ENCODE data around the gene WDFY1.
A peak's percentile ranks its signal among the peaks of the same experiment; 100 is the strongest.

Gene WDFY1

GRCh38 chr2:223923976-223924375, 21.2 kb downstream of the WDFY1 start:
- TF ChIP-seq, protein P1, sequence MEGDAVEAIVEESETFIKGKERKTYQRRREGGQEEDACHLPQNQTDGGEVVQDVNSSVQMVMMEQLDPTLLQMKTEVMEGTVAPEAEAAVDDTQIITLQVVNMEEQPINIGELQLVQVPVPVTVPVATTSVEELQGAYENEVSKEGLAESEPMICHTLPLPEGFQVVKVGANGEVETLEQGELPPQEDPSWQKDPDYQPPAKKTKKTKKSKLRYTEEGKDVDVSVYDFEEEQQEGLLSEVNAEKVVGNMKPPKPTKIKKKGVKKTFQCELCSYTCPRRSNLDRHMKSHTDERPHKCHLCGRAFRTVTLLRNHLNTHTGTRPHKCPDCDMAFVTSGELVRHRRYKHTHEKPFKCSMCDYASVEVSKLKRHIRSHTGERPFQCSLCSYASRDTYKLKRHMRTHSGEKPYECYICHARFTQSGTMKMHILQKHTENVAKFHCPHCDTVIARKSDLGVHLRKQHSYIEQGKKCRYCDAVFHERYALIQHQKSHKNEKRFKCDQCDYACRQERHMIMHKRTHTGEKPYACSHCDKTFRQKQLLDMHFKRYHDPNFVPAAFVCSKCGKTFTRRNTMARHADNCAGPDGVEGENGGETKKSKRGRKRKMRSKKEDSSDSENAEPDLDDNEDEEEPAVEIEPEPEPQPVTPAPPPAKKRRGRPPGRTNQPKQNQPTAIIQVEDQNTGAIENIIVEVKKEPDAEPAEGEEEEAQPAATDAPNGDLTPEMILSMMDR (IDR thresholded peaks at IDR 0.05) = no peak
- Mint-ChIP-seq H3K36me3 (ENCODE audit: low read depth) (peaks cover 75% of the 10 kb centered on the region), H3K27ac (no peak overlapping the region), H3K4me1 (no peaks in the 10 kb centered on the region), H3K27me3 (ENCODE audit: low read depth, poor library complexity) (no peaks in the 10 kb centered on the region), H3K4me3 (no peak overlapping the region), H3K9me3 (peaks cover 47% of the 10 kb centered on the region)
- DNase-seq = no peak

GRCh38 chr2:223922308-223922707, 22.8 kb downstream of the WDFY1 start:
- H3K9me3 Mint-ChIP-seq = peaks cover 32% of the 10 kb centered on the region
- DNase-seq = no peak
- peak overlapping the region; percentile 74 for H3K27ac Mint-ChIP-seq
- no peak overlapping the region for H3K4me3 Mint-ChIP-seq
- H3K4me1 Mint-ChIP-seq = no peaks in the 10 kb centered on the region
- H3K36me3 Mint-ChIP-seq (ENCODE audit: low read depth) = peaks cover 71% of the 10 kb centered on the region
- H3K27me3 Mint-ChIP-seq (ENCODE audit: low read depth, poor library complexity) = no peaks in the 10 kb centered on the region
- TF ChIP-seq, protein P1 (IDR thresholded peaks at IDR 0.05) = no peak

GRCh38 chr2:223921204-223921603, 23.9 kb downstream of the WDFY1 start:
- Mint-ChIP-seq H3K27me3 (ENCODE audit: low read depth, poor library complexity) (no peaks in the 10 kb centered on the region), H3K9me3 (peaks cover 22% of the 10 kb centered on the region), H3K27ac (peak overlapping the region; percentile 12), H3K4me1 (no peaks in the 10 kb centered on the region), H3K4me3 (no peak overlapping the region), H3K36me3 (ENCODE audit: low read depth) (peaks cover 73% of the 10 kb centered on the region)
- TF ChIP-seq, protein P1 (IDR thresholded peaks at IDR 0.05) = no peak
- DNase-seq = no peak

GRCh38 chr2:223920109-223920508, 25.0 kb downstream of the WDFY1 start:
- no peak for DNase-seq
- no peak overlapping the region for H3K27ac Mint-ChIP-seq
- H3K9me3 Mint-ChIP-seq = peaks cover 11% of the 10 kb centered on the region
- TF ChIP-seq, protein P1 (IDR thresholded peaks at IDR 0.05) = no peak
- H3K4me3 Mint-ChIP-seq = no peak overlapping the region
- no peaks in the 10 kb centered on the region for H3K4me1 Mint-ChIP-seq
- no peaks in the 10 kb centered on the region for H3K27me3 Mint-ChIP-seq (ENCODE audit: low read depth, poor library complexity)
- peaks cover 69% of the 10 kb centered on the region for H3K36me3 Mint-ChIP-seq (ENCODE audit: low read depth)

- Mint-ChIP-seq H3K4me1 (no peaks in the 10 kb centered on the region), H3K27ac (peak overlapping the region; percentile 57), H3K4me3 (no peak overlapping the region), H3K9me3 (peaks cover under 1% of the 10 kb centered on the region), H3K27me3 (ENCODE audit: low read depth, poor library complexity) (no peaks in the 10 kb centered on the region), H3K36me3 (ENCODE audit: low read depth) (peaks cover 56% of the 10 kb centered on the region)
- TF ChIP-seq, protein P1 (IDR thresholded peaks at IDR 0.05) = no peak
- DNase-seq = no peak
Observed at GRCh38 chr2:223918671-223919134, 26.4 kb downstream of the WDFY1 start.

DNA sequence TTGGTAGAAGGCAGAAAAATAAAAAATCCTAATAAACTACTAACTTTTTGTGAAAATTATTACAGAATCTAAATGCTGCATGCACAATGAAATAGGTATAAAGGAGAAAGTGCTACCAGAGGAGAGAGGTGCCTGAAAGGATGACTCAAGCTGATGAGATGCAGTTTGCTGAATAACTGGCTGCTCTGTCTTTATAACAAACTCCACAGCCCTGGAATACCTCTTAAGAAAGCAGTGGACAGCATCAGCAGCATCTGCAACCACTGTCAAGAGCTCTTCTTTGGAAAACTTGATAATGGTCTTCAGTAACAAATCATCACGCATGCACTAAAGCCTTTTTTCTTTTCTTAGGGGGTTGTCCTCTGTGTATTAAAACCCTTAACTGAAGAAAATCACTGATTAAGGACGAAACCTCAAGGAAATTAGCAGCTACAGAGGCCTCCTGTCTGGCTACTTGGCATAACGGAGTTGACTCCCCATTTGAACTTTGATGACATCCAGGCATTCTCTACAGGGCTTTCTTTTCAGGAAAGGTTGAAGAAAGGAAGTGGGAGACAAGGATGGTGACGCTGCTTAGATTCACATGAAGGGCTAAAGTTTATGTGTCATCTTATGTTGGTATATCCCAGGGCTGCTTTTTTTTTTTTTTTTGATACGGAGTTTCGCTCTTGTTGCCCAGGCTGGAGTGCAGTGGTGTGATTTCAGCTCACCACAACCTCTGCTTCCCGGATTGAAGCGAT, 28.8 kb downstream of the WDFY1 start:
- H3K9me3 Mint-ChIP-seq = no peaks in the 10 kb centered on the region

More for the DNA sequence above, 28.8 kb downstream of the WDFY1 start:
- Mint-ChIP-seq H3K4me3 (no peak overlapping the region), H3K36me3 (ENCODE audit: low read depth) (peaks cover 36% of the 10 kb centered on the region), H3K27ac (no peak overlapping the region), H3K27me3 (ENCODE audit: low read depth, poor library complexity) (no peaks in the 10 kb centered on the region), H3K4me1 (no peaks in the 10 kb centered on the region)
- DNase-seq = no peak
- TF ChIP-seq, protein P1 (IDR thresholded peaks at IDR 0.05) = no peak

Data from nephron progenitor cell (in vitro differentiated cells).